Neural crest cell (in vitro differentiated cells): ENCODE data around the gene SERPING1. TPM values are rescaled to one million over a fixed set of nuclear protein-coding genes. Genes with fewer than 3 reads are reported as not detected.

Source experiments
- DNase-seq: peaks from one replicate; pipeline ENCODE4 v3.0.0; 2021; ENCODE audit warnings: low read depth, mixed read lengths, low spot score
- H3K27ac Mint-ChIP-seq: one replicate; pipeline ENCODE4 v1.8.0; 2021; ENCODE audit warnings: mild to moderate bottlenecking, mixed read lengths; ENCODE audit not compliant: unreplicated experiment
- H3K27me3 Mint-ChIP-seq: 2 replicates; pipeline ENCODE4 v1.8.0; 2021; ENCODE audit warnings: low read depth, mild to moderate bottlenecking, mixed read lengths
- H3K36me3 Mint-ChIP-seq: 2 replicates; pipeline ENCODE4 v1.8.0; 2021; ENCODE audit warnings: low read depth, mild to moderate bottlenecking, mixed read lengths
- H3K4me1 Mint-ChIP-seq: 2 replicates; pipeline ENCODE4 v1.8.0; 2021; ENCODE audit warnings: mixed read lengths
- H3K4me3 Mint-ChIP-seq: one replicate; pipeline ENCODE4 v1.8.0; 2021; ENCODE audit warnings: mild to moderate bottlenecking, mixed read lengths
- H3K9me3 Mint-ChIP-seq: 2 replicates; pipeline ENCODE4 v1.8.0; 2021; ENCODE audit warnings: mixed read lengths
- total RNA-seq: library from RNA; stranded (reverse); gene quantifications from 2 replicates; pipeline ENCODE4 v1.2.1, GENCODE V29; 2021
- TF ChIP-seq, protein P1 (sequence below): fragments of 200-600 bp; sonication (generic); conservative IDR thresholded peaks from 2 replicates; pipeline ENCODE4 v1.5.0; 2021; ENCODE audit warnings: antibody characterized with exemption, mild to moderate bottlenecking

The SERPING1 gene
- total RNA-seq, 1 donor from 2014 or later, result 31.7 TPM

- DNase-seq, result no peak
- Mint-ChIP-seq H3K4me1 (peaks cover 8% of the 10 kb centered on the region), H3K4me3 (no peak overlapping the region), H3K27me3 (no peaks in the 10 kb centered on the region), H3K9me3 (no peaks in the 10 kb centered on the region), H3K27ac (no peak overlapping the region), H3K36me3 (peaks cover 3% of the 10 kb centered on the region)
- TF ChIP-seq, protein P1, sequence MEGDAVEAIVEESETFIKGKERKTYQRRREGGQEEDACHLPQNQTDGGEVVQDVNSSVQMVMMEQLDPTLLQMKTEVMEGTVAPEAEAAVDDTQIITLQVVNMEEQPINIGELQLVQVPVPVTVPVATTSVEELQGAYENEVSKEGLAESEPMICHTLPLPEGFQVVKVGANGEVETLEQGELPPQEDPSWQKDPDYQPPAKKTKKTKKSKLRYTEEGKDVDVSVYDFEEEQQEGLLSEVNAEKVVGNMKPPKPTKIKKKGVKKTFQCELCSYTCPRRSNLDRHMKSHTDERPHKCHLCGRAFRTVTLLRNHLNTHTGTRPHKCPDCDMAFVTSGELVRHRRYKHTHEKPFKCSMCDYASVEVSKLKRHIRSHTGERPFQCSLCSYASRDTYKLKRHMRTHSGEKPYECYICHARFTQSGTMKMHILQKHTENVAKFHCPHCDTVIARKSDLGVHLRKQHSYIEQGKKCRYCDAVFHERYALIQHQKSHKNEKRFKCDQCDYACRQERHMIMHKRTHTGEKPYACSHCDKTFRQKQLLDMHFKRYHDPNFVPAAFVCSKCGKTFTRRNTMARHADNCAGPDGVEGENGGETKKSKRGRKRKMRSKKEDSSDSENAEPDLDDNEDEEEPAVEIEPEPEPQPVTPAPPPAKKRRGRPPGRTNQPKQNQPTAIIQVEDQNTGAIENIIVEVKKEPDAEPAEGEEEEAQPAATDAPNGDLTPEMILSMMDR, result no peak
These were observed 7.5 kb downstream of the SERPING1 start for GRCh38 chr11:57605028-57605420.

- peaks cover 3% of the 10 kb centered on the region for H3K36me3 Mint-ChIP-seq
- H3K4me3 Mint-ChIP-seq, result no peak overlapping the region
- H3K4me1 Mint-ChIP-seq, result peaks cover 3% of the 10 kb centered on the region
These were observed 12.7 kb downstream of the SERPING1 start for GRCh38 chr11:57610170-57610569.

DNA sequence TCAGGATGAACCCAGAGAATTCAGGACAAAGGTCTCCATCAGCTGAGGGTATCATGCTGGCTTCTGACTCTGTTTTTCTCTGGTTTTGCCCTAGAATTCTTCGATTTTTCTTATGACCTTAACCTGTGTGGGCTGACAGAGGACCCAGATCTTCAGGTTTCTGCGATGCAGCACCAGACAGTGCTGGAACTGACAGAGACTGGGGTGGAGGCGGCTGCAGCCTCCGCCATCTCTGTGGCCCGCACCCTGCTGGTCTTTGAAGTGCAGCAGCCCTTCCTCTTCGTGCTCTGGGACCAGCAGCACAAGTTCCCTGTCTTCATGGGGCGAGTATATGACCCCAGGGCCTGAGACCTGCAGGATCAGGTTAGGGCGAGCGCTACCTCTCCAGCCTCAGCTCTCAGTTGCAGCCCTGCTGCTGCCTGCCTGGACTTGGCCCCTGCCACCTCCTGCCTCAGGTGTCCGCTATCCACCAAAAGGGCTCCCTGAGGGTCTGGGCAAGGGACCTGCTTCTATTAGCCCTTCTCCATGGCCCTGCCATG, 16.8 kb downstream of the SERPING1 start:
- DNase-seq, result no peak
- no peaks in the 10 kb centered on the region for H3K27me3 Mint-ChIP-seq
- H3K9me3 Mint-ChIP-seq, result peaks cover 2% of the 10 kb centered on the region
- no peak overlapping the region for H3K27ac Mint-ChIP-seq
- TF ChIP-seq, protein P1, result no peak
- no peak overlapping the region for H3K4me3 Mint-ChIP-seq
- peaks cover 3% of the 10 kb centered on the region for H3K4me1 Mint-ChIP-seq
- H3K36me3 Mint-ChIP-seq, result peaks cover 2% of the 10 kb centered on the region

More at GRCh38 chr11:57610170-57610569, 12.7 kb downstream of the SERPING1 start:
- Mint-ChIP-seq H3K27ac (no peak overlapping the region), H3K27me3 (no peaks in the 10 kb centered on the region), H3K9me3 (no peaks in the 10 kb centered on the region)
- TF ChIP-seq, protein P1, result no peak
- no peak for DNase-seq

DNA sequence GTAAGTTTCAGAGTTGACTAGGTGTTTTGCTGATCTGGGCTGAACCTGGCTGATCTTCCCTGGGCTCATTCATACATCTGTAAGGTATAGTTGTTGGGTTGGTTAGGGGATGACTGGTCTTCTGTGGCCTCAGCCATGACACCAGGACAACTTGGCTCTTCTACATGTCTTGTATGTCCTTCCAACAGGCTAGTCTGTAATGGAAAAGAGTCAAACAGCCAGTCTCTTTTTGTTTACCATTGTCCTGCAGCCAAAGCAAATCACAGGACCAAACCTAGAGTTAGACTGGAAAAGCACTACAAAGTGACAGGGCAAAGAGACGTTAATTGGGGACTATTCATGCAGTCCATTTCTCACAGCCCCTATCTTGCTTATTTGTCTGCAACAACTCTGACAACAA, 17.8 kb downstream of the SERPING1 start:
- Mint-ChIP-seq H3K36me3 (peaks cover 2% of the 10 kb centered on the region), H3K4me1 (peaks cover 3% of the 10 kb centered on the region)

GRCh38 chr11:57616595-57616994, 19.1 kb downstream of the SERPING1 start:
- Mint-ChIP-seq H3K27ac (no peak overlapping the region), H3K9me3 (peaks cover 2% of the 10 kb centered on the region), H3K4me1 (no peaks in the 10 kb centered on the region), H3K4me3 (no peak overlapping the region), H3K27me3 (no peaks in the 10 kb centered on the region), H3K36me3 (peaks cover 4% of the 10 kb centered on the region)
- DNase-seq, result no peak
- TF ChIP-seq, protein P1, result no peak

More for the DNA sequence above, 17.8 kb downstream of the SERPING1 start:
- peaks cover 2% of the 10 kb centered on the region for H3K9me3 Mint-ChIP-seq
- no peak for DNase-seq
- H3K4me3 Mint-ChIP-seq, result no peak overlapping the region
- TF ChIP-seq, protein P1, result no peak
- H3K27me3 Mint-ChIP-seq, result no peaks in the 10 kb centered on the region
- H3K27ac Mint-ChIP-seq, result no peak overlapping the region
